GM12872 (cell line): Measurements from ENCODE around the gene CDC42BPA.

Experiments used
- CTCF ChIP-seq: IDR thresholded peaks from 3 replicates; pipeline ENCODE4 v1.5.1; 2011; ENCODE audit warnings: low read depth, mild to moderate bottlenecking, low read length, moderate library complexity; ENCODE audit not compliant: insufficient read depth

CDC42BPA gene

GRCh38 chr1:227071895-227072587 is 246.3 kb downstream of the CDC42BPA start:
- TF ChIP-seq CTCF = no peak

GRCh38 chr1:227070638-227071285 is 247.5 kb downstream of the CDC42BPA start:
- TF ChIP-seq CTCF = no peak

- no peak for TF ChIP-seq CTCF
These were observed 248.8 kb downstream of the CDC42BPA start for GRCh38 chr1:227069490-227069889.

- TF ChIP-seq CTCF = no peak
These were observed 249.4 kb downstream of the CDC42BPA start for GRCh38 chr1:227068883-227069282.

GRCh38 chr1:227066999-227067398 is 251.3 kb downstream of the CDC42BPA start:
- TF ChIP-seq CTCF = no peak

- no peak for TF ChIP-seq CTCF
These were observed 253.0 kb downstream of the CDC42BPA start for GRCh38 chr1:227065311-227065710.

GRCh38 chr1:227062306-227062705 is 256.0 kb downstream of the CDC42BPA start:
- no peak for TF ChIP-seq CTCF
